HG02571 (cell line): ENCODE data around the gene COPS6.

Experiments
- ATAC-seq: cut with Tn5 transposase; IDR thresholded peaks from one replicate; pipeline ENCODE4 v1.9.1; 2021; ENCODE audit warnings: mild to moderate bottlenecking, moderate library complexity; ENCODE audit not compliant: unreplicated experiment

Gene COPS6

GRCh38 chr7:100079024-100079560 lies 9.7 kb upstream of the COPS6 start:
- no peak for ATAC-seq

- no peak for ATAC-seq
These were observed 7.7 kb upstream of the COPS6 start for GRCh38 chr7:100080907-100081534.

GRCh38 chr7:100081535-100082102 lies 7.2 kb upstream of the COPS6 start, which contains the start of gene ZNF3:
ZNF3 (minus strand) TSS chr7:100081723; CDS start chr7:100077357, 4,366 bp downstream.
- ATAC-seq: peak; percentile 81

GRCh38 chr7:100082978-100083377 lies 5.8 kb upstream of the COPS6 start:
- no peak for ATAC-seq

GRCh38 chr7:100085515-100085914 lies 3.3 kb upstream of the COPS6 start:
- ATAC-seq: no peak

- ATAC-seq: no peak
These were observed 1.6 kb upstream of the COPS6 start for GRCh38 chr7:100087055-100087750.

- no peak for ATAC-seq
These were observed 611 bp upstream of the COPS6 start for GRCh38 chr7:100088095-100088620.

GRCh38 chr7:100089458-100090196 lies 858 bp downstream of the COPS6 start:
- ATAC-seq: no peak

GRCh38 chr7:100090527-100091410 lies 2.0 kb downstream of the COPS6 start:
- ATAC-seq: no peak

GRCh38 chr7:100091411-100092181 lies 2.8 kb downstream of the COPS6 start:
- ATAC-seq: no peak

GRCh38 chr7:100093054-100093453 lies 4.3 kb downstream of the COPS6 start:
- no peak for ATAC-seq

GRCh38 chr7:100093498-100093897 lies 4.7 kb downstream of the COPS6 start:
- no peak for ATAC-seq

GRCh38 chr7:100093925-100094486 lies 5.2 kb downstream of the COPS6 start:
- ATAC-seq: no peak

GRCh38 chr7:100095289-100095688 lies 6.5 kb downstream of the COPS6 start:
- no peak for ATAC-seq

GRCh38 chr7:100095704-100096103 lies 6.9 kb downstream of the COPS6 start:
- ATAC-seq: no peak

GRCh38 chr7:100098913-100099312 lies 10.1 kb downstream of the COPS6 start:
- ATAC-seq: no peak

GRCh38 chr7:100099452-100099851 lies 10.7 kb downstream of the COPS6 start:
- no peak for ATAC-seq

- peak; percentile 76 for ATAC-seq
These were observed 11.7 kb downstream of the COPS6 start for GRCh38 chr7:100100420-100101015.
